ENCODE measurements around the gene TJP3.
"Not testable (repeated sequence)": the region's sequence is repeated elsewhere in the genome, so short reads cannot be mapped to it uniquely, and the experiment has no call there.

Gene TJP3

DNA sequence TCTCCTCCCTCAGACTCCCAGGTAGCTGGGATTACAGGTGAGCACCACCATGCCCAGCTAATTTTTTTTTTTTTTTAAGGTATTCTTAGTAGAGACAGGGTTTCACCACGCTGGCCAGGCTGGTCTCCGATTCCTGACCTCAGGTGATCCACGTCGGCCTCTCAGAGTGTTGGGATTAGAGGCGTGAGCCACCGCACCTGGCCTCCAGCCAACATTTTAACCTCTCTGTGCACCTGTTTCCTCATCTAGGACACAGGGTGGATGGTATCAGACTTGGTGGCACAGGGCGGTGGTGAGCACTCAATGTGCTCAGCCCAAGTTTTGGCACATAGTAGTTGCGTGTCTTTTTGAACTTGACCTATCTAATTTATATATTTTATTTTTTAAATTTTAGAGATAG lies 40.8 kb downstream of the TJP3 start:
- DNase-seq, result peak; percentile 7

- DNase-seq, result no peak
These were observed 42.0 kb downstream of the TJP3 start for GRCh38 chr19:3750211-3750610.

DNA sequence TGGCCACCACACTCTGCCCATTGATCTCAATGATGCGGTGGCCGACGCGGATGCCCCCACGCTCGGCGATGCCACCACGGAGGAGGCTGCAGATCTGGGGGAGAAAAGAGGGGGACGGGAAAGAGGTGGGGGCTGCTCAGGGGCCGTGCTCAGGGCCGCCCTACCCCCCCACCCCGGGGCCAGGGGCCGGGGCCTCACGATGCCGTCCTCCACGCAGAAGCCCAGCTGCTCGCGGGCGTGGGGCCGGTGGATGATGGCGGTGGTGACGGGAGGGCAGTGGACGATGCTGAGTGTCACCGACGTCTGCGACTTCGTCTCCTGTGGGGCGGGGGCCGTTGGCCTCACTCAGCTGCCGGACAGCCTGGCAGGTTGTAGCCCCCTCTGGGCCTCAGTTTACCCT lies 43.1 kb downstream of the TJP3 start:
- no peak for DNase-seq

DNA sequence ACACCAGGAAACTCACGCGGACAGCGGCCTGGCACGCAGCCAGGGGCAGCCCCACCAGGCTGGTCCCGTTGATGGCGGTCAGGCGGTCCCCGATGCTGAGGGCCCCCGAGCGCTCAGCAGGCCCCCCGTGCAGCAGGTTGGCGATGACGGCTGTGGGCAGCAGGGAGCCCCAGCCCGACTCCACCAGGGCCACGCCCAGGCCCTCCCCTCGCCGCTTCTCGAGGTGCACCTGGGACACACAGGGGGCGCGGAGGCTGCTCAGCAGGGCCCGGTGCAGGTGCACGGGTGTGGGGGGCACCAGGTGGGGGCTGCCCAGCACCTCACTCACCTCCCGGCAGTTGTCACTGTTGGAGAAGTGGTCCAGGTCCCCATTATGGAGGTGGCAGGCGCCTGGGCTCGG lies 44.3 kb downstream of the TJP3 start:
- no peak for DNase-seq

DNA sequence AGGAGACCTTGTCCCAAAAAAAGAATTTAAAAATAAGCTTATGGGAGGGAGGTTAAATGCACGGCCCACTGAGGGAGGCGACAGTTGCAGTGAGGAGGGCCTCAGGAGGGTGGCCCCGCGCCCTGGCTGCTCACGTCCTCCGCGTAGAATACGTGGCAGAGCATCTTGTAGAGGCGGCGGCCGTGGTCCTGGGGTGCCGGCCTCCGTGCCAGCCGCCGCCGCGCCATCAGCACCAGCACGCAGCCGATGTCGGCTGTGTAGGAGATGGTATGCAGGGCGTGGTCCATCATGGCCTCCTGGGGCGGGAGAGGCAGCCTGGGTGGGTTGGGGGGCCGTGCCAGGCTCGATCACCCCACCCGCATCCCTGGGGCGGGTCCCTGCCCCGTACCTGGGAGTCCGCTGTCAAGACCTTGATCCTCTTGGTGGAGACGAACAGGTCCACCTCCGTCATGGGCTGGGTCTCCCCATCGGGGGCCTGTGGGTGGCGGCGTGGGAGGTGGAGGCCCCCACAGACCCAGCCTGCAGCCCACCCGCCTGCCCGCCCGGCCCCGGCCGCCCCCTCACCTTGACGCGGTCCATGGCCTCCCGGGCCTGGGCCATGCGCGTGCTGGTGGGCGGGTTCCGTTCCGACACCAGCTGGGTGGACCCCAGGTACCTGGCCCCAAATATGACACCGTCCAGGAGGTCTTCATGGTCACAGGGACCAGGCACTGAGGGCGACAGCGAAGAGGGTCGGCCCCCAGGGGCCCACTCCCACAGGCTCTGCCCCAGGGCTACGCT lies 45.6 kb downstream of the TJP3 start:
- no peak for DNase-seq

DNA sequence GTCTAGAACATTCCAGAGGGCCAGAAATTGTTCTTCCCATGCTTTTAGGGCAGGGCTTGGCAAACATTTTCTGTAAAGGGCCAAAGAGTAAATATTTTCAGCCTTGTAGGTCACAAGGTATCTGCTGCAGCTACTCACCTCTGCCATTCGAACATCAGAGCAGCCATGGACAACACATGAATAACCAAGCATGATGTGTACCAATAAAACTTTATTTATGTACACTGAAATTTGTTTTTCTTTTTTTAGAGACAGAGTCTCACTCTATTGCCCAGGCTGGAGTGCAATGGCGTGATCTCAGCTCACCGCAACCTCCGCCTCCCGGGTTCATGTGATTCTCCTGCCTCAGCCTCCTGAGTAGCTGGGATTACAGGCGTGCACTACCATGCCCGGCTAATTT lies 49.5 kb downstream of the TJP3 start:
- DNase-seq, result not testable (repeated sequence)

GRCh38 chr19:3758297-3758696 lies 50.1 kb downstream of the TJP3 start:
- DNase-seq, result not testable (repeated sequence)

- no peak for DNase-seq
These were observed 51.5 kb downstream of the TJP3 start for GRCh38 chr19:3759482-3760254.

GRCh38 chr19:3760871-3761361 lies 52.7 kb downstream of the TJP3 start:
- no peak for DNase-seq

DNA sequence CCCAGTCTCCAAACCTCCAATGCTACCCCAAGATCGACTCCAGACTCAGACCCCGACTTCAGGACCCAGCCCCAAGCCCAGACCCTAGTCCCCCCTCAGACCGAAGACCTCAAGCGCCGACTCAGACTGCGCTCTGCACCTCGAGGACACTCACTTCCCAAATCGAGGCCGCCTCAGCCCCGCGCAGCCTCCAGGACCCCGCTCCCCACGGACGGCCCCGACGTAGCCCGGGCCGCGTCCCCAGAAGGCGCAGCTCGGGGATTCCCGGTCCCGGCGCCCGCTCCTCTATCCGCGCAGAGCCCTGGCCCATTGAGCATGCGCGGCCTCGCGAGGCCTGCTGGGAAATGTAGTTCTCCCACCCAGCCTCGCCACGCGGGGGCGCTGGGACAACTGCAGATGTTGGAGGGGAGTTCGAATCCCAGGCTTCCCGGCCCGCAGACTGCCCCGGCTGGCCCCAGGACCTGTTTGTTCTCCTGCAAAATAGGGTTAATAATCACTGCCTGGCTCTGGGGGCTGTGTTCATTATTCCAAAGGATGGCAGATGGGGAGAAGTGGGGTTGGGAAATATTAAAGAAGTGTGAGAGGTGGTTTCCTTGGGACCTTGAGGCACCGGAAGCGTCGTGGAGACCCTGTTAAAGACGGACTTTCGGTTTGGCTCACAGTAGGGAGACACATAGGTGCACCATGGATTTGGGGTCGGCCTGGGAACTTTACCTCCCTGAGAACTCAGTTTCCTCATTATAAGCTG lies 53.4 kb downstream of the TJP3 start, which contains the start of gene APBA3:
TSS of gene APBA3 (minus strand) at position 311 of the 748 bp plus-strand sequence. CDS start 1,428 bp downstream, outside the sequence.
- peak; percentile 89 for DNase-seq

DNA sequence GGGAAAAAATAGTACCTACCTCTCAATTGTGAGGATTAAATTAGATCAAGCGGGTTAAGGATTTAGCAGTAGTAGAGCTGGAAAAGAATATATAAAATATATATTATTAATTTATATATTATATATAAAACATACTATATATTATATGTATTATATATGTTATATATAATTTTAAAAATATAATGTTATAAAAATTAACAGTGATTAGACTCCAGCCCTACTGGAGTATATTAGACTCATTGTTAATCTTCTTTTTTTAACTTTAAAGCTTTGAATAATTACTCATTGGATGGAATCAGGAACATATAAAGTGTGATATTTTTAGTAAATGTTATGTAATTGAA lies 53.9 kb downstream of the TJP3 start:
- no peak for DNase-seq

GRCh38 chr19:3762501-3763459 lies 54.6 kb downstream of the TJP3 start, which contains the start of gene MRPL54:
Gene MRPL54 (plus strand): TSS chr19:3762682. CDS start chr19:3762701, 19 bp downstream.
- peak; percentile 99 for DNase-seq

GRCh38 chr19:3765121-3765520 lies 56.9 kb downstream of the TJP3 start:
- DNase-seq, result no peak

DNA sequence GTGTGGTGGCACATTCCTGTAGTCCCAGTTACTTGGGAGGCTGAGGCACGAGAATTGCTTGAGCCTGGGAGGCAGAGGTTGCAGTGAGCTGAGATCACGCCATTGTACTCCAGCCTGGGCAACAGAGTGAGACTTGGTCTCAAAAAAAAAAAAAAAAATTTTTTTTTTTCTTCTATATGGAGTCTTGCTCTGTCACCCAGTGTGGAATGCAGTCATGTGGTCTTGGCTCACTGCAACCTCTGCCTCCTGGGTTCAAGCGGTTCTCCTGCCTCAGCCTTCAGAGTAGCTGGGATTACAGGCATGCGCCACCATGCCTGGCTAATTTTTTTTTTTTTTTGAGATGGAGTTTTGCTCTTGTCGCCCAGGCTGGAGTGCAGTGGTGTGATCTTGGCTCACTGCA lies 57.6 kb downstream of the TJP3 start:
- not testable (repeated sequence) for DNase-seq

GRCh38 chr19:3766520-3766919 lies 58.3 kb downstream of the TJP3 start:
- no peak for DNase-seq

DNA sequence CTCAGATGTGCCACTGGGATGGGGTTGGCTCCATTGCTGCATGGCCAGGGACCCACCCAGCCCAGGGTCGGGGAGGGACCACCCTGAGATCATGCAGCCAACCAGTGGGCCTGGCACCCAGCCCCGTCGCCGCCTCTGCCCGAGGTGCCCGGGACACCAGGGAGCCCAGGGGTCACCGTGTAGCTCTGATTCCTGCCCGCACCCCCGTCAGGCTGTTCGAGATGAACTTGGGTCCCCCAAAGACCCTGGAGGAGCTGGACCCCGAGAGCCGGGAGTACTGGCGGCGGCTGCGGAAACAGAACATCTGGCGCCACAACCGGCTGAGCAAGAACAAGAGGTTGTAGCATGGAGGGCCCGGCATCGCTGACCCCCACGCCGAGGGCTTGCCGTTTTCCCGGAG lies 58.9 kb downstream of the TJP3 start:
- no peak for DNase-seq

- no peak for DNase-seq
These were observed 60.0 kb downstream of the TJP3 start for GRCh38 chr19:3768015-3768747.

DNA sequence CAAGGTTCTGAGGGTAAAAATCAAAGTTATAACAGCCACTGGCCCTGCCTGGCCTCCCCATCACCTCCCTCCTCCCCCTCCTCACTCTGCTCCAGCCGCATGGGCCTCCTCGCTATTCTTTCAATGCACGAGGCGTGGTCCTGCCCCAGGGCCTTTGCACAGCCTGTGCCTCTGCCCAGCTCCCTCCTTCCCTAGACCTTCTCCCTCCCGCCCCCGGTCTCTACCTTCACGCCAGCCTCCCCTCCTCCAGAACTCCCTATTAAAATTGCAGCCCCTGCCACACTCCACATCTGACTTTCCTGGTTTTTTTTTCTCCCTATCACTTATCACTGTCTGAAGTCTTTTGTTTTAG lies 60.5 kb downstream of the TJP3 start:
- no peak for DNase-seq

- DNase-seq, result no peak
These were observed 61.3 kb downstream of the TJP3 start for GRCh38 chr19:3769494-3769893.

- no peak for DNase-seq
These were observed 62.2 kb downstream of the TJP3 start for GRCh38 chr19:3770136-3770999.

Data from NCI-H510A treated with DMSO at 0.1 percent for 48 hours (cell line).